A549 (cell line): ENCODE data around the gene BMX.

Experiments used
- BHLHE40 ChIP-seq: IDR thresholded peaks from 2 replicates; pipeline ENCODE4 v1.6.1; 2012; ENCODE audit warnings: low read depth, low read length, inconsistent platforms
- CEBPB ChIP-seq, 2 experiments: fragments of >200 bp in 1 of 2; sonication (Bioruptor Twin) in 1 of 2; formaldehyde crosslinking in 1 of 2; IDR thresholded peaks; 2 replicates each; pipeline ENCODE4 v1.6.1; 2012 to 2016
- CTCF ChIP-seq: fragments of >200 bp; sonication (Bioruptor Twin); formaldehyde crosslinking; IDR thresholded peaks from 3 replicates; pipeline ENCODE4 v1.5.1; 2016
- JUN ChIP-seq, 2 experiments: fragments of >200 bp; sonication (Bioruptor Twin); formaldehyde crosslinking; IDR thresholded peaks; 2 replicates in 1 of 2; 3 replicates in 1 of 2; pipeline ENCODE4 v1.6.1; 2016 to 2017
- KDM1A ChIP-seq: fragments of 200-600 bp; sonication (generic); IDR thresholded peaks from 2 replicates; pipeline ENCODE4 v1.6.1; 2016; ENCODE audit warnings: low read depth, mild to moderate bottlenecking
- NR3C1 ChIP-seq: fragments of >200 bp; sonication (Bioruptor Twin); formaldehyde crosslinking; IDR thresholded peaks from 3 replicates; pipeline ENCODE4 v1.6.1; 2017
- TF ChIP-seq, protein P1 (sequence below): fragments of >200 bp; sonication (Bioruptor Twin); formaldehyde crosslinking; IDR thresholded peaks from 3 replicates; pipeline ENCODE4 v1.6.1; 2016
- TF ChIP-seq, protein P2 (sequence below): fragments of 150-350 bp; IDR thresholded peaks from 2 replicates; pipeline ENCODE4 v1.6.1; 2014; ENCODE audit warnings: low read depth, mild to moderate bottlenecking, low read length

- no peak for TF ChIP-seq CTCF
- TF ChIP-seq, protein P1, sequence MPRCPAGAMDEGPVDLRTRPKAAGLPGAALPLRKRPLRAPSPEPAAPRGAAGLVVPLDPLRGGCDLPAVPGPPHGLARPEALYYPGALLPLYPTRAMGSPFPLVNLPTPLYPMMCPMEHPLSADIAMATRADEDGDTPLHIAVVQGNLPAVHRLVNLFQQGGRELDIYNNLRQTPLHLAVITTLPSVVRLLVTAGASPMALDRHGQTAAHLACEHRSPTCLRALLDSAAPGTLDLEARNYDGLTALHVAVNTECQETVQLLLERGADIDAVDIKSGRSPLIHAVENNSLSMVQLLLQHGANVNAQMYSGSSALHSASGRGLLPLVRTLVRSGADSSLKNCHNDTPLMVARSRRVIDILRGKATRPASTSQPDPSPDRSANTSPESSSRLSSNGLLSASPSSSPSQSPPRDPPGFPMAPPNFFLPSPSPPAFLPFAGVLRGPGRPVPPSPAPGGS = no peak
- TF ChIP-seq JUN (IDR thresholded peaks at IDR 0.05) = no peak
- TF ChIP-seq CEBPB (IDR thresholded peaks at IDR 0.05) = no peak
- TF ChIP-seq, protein P2, sequence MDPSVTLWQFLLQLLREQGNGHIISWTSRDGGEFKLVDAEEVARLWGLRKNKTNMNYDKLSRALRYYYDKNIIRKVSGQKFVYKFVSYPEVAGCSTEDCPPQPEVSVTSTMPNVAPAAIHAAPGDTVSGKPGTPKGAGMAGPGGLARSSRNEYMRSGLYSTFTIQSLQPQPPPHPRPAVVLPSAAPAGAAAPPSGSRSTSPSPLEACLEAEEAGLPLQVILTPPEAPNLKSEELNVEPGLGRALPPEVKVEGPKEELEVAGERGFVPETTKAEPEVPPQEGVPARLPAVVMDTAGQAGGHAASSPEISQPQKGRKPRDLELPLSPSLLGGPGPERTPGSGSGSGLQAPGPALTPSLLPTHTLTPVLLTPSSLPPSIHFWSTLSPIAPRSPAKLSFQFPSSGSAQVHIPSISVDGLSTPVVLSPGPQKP = no peak
- no peak for TF ChIP-seq NR3C1
- no peak for TF ChIP-seq BHLHE40
- TF ChIP-seq KDM1A = no peak
Observed at GRCh38 chrX:15594371-15594770, 93.8 kb downstream of the BMX start.
